ENCODE data around the gene CXCR3.
"Not testable (repeated sequence)": the region's sequence is repeated elsewhere in the genome, so short reads cannot be mapped to it uniquely, and the experiment has no call there.

GRCh38 chrX:71664202-71664601, 45.9 kb upstream of the CXCR3 start:
- not testable (repeated sequence) for TF ChIP-seq POLR2AphosphoS5 (IDR thresholded peaks at IDR 0.05); CTCF (IDR thresholded peaks at IDR 0.05); POLR2A (IDR thresholded peaks at IDR 0.05; ENCODE audit: low read depth)
